ENCODE data around the gene MYL5.

DNA sequence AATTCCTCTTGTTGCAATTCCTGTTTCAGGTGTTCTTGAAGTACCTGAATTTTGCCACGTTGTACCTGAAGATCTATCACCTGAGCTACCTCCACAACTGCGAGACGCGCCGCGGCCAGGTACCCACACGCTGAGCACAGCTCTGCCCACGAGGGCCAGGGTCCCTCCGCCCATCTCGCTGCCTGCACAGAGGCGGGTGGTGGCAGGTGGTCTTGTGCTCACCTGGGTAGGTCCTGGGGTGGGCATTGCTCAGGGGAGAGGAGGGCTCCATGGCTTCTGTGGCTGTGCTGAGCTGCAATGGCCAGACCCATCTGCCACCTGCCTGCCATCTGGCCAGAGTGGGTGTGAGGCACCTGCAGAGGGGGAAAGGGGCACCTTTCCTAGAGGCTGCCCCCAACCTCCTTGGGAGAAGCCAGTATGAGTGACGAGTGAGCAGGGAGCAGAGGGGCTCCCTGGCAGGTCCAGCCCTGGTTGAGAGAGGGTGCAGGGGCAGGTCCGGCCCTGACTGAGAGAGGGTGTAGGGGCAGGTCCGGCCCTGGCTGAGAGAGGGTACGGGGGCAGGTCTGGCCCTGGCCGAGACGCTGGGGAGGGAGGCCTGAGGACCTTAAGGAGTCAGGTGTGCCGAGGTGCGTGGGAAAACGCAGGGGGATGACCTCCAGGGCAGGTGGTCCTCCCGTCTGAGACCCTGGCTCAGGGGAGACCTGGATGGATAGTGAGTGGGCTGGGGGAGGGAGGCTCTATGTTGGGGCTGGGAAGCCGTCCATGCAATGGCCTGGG lies 38.3 kb upstream of the MYL5 start:
- TF ChIP-seq, protein P1, sequence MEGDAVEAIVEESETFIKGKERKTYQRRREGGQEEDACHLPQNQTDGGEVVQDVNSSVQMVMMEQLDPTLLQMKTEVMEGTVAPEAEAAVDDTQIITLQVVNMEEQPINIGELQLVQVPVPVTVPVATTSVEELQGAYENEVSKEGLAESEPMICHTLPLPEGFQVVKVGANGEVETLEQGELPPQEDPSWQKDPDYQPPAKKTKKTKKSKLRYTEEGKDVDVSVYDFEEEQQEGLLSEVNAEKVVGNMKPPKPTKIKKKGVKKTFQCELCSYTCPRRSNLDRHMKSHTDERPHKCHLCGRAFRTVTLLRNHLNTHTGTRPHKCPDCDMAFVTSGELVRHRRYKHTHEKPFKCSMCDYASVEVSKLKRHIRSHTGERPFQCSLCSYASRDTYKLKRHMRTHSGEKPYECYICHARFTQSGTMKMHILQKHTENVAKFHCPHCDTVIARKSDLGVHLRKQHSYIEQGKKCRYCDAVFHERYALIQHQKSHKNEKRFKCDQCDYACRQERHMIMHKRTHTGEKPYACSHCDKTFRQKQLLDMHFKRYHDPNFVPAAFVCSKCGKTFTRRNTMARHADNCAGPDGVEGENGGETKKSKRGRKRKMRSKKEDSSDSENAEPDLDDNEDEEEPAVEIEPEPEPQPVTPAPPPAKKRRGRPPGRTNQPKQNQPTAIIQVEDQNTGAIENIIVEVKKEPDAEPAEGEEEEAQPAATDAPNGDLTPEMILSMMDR (IDR thresholded peaks at IDR 0.05; ENCODE audit: insufficient read depth, low read depth, low read length) = no peak
- no peak for TF ChIP-seq EZH2 (IDR thresholded peaks at IDR 0.05; ENCODE audit: insufficient read depth, low read length)
